T1000 (cell line): Measurements from ENCODE around the gene CARS1.
"Not testable (repeated sequence)": the region's sequence is repeated elsewhere in the genome, so short reads cannot be mapped to it uniquely, and the experiment has no call there.

Experiments used
- DNase-seq: peaks from one replicate; lab custom pipeline; 2025; ENCODE audit warnings: mixed read lengths; lab: John Stamatoyannopoulos, UW

CARS1 gene

GRCh38 chr11:3089236-3090061, 32.2 kb upstream of the CARS1 start:
- no peak for DNase-seq

- DNase-seq = no peak
These were observed 31.6 kb upstream of the CARS1 start for GRCh38 chr11:3088806-3089205.

- peak; percentile 40 for DNase-seq
These were observed 30.9 kb upstream of the CARS1 start for GRCh38 chr11:3087821-3088800.

- no peak for DNase-seq
These were observed 30.1 kb upstream of the CARS1 start for GRCh38 chr11:3087373-3087772.

GRCh38 chr11:3086671-3087150, 29.5 kb upstream of the CARS1 start:
- DNase-seq = no peak

GRCh38 chr11:3086114-3086513, 28.9 kb upstream of the CARS1 start:
- DNase-seq = no peak

- no peak for DNase-seq
These were observed 27.8 kb upstream of the CARS1 start for GRCh38 chr11:3085052-3085451.

- no peak for DNase-seq
These were observed 26.1 kb upstream of the CARS1 start for GRCh38 chr11:3083321-3083720.

GRCh38 chr11:3081386-3081751, 24.1 kb upstream of the CARS1 start:
- DNase-seq = no peak

- DNase-seq = no peak
These were observed 23.6 kb upstream of the CARS1 start for GRCh38 chr11:3080733-3081385.

- no peak for DNase-seq
These were observed 22.9 kb upstream of the CARS1 start for GRCh38 chr11:3080104-3080503.

- no peak for DNase-seq
These were observed 20.7 kb upstream of the CARS1 start for GRCh38 chr11:3077846-3078440.

- DNase-seq = no peak
These were observed 20.1 kb upstream of the CARS1 start for GRCh38 chr11:3077189-3077836.

- no peak for DNase-seq
These were observed 17.8 kb upstream of the CARS1 start for GRCh38 chr11:3074912-3075589.

GRCh38 chr11:3073029-3073435, 15.8 kb upstream of the CARS1 start:
- DNase-seq = no peak

GRCh38 chr11:3069425-3069824, 12.2 kb upstream of the CARS1 start:
- no peak for DNase-seq

- DNase-seq = not testable (repeated sequence)
These were observed 9.1 kb upstream of the CARS1 start for GRCh38 chr11:3066308-3066707.

- not testable (repeated sequence) for DNase-seq
These were observed 7.5 kb upstream of the CARS1 start for GRCh38 chr11:3064709-3065108.

GRCh38 chr11:3063876-3064275, 6.7 kb upstream of the CARS1 start:
- DNase-seq = peak; percentile 16

- DNase-seq = not testable (repeated sequence)
These were observed 6.2 kb upstream of the CARS1 start for GRCh38 chr11:3063432-3063831.
